Kidney epithelial cell (primary cell): ENCODE data around the gene GRB10. TPM values are rescaled to one million over a fixed set of nuclear protein-coding genes. Genes with fewer than 3 reads are reported as not detected.

Experiments used
- DNase-seq: peaks from one replicate; pipeline ENCODE4 v3.0.0-alpha.2; 2010; ENCODE audit warnings: low read depth
- H3K27me3 ChIP-seq: 2 replicates; pipeline ENCODE4 v1.6.0; 2011; ENCODE audit warnings: low read length; ENCODE audit not compliant: control insufficient read depth, insufficient read depth
- H3K36me3 ChIP-seq: 2 replicates; pipeline ENCODE4 v1.5.1; 2011; ENCODE audit warnings: low read length; ENCODE audit not compliant: control insufficient read depth, insufficient read depth
- H3K4me3 ChIP-seq: 2 replicates; pipeline ENCODE4 v1.5.1; 2011; ENCODE audit warnings: low read depth, mild to moderate bottlenecking, control low read depth, low read length
- total RNA-seq: library from RNA; depleted of rRNA; stranded (reverse); fragments of >200 nt; gene quantifications from 2 replicates; pipeline ENCODE4 v1.2.3, GENCODE V29; 2015
- TF ChIP-seq, protein P1 (sequence below): IDR thresholded peaks from 2 replicates; pipeline ENCODE4 v1.5.1; 2011; ENCODE audit warnings: mild to moderate bottlenecking, moderate library complexity, low read length, control low read depth, inconsistent platforms; ENCODE audit not compliant: insufficient read depth, poor library complexity, severe bottlenecking

Gene GRB10
- total RNA-seq, 1 donor from 2014 or later: 86.3 TPM

DNA sequence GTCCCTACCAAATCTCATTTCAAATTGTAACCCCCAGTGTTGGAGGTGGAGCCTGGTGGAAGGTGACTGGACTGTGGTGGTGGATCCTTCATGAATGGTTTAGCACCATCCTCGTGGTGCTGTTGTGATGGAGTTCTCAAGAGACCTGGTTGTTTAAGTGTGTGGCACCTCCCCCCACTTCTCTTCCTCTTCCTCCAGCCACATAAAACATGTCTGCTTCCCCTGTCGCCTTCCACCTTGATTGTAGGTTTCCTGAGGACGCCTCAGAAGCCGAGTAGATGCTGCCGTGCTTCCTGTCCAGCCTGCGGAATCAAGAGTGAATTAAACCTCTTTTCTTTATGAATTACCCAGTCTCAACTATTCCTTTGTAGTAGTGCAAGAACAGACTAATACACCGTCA, 21.0 kb downstream of the GRB10 start:
- H3K27me3 ChIP-seq: no peaks in the 10 kb centered on the region
- TF ChIP-seq, protein P1, sequence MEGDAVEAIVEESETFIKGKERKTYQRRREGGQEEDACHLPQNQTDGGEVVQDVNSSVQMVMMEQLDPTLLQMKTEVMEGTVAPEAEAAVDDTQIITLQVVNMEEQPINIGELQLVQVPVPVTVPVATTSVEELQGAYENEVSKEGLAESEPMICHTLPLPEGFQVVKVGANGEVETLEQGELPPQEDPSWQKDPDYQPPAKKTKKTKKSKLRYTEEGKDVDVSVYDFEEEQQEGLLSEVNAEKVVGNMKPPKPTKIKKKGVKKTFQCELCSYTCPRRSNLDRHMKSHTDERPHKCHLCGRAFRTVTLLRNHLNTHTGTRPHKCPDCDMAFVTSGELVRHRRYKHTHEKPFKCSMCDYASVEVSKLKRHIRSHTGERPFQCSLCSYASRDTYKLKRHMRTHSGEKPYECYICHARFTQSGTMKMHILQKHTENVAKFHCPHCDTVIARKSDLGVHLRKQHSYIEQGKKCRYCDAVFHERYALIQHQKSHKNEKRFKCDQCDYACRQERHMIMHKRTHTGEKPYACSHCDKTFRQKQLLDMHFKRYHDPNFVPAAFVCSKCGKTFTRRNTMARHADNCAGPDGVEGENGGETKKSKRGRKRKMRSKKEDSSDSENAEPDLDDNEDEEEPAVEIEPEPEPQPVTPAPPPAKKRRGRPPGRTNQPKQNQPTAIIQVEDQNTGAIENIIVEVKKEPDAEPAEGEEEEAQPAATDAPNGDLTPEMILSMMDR: no peak
- H3K36me3 ChIP-seq: no peaks in the 10 kb centered on the region
- H3K4me3 ChIP-seq: no peak overlapping the region
- DNase-seq: no peak

DNA sequence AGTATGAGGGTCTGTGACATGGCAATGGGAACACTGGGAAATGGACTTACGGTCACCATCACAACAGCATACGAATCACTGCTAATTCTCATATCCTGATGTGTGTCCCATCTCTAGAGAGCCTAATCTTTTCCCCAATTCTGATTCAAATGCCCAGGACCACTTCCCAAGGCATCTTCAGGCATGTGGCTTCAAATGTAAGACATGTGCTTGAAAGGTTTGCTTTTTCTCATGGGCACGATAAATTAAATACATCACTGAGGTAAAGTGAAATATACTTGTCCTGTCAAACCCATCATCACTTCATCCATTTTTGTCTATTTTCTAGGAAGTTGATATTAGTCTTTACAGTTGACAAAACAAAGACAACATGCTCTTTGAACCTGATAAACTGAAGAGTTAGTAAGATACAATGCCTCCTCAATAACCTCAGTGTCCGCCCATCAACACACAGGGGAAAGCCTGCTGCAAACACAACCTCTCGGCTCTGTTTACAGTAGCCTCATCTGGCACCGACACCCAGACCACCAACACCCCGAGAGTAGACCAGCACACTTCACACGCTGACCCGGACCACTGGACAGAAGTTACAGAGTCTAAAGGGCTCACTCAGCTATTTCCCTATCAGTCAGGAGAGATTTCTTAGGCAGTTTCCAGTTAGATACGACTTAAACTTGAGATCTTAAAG, 24.8 kb downstream of the GRB10 start:
- TF ChIP-seq, protein P1: no peak
- Histone ChIP-seq H3K36me3 (no peaks in the 10 kb centered on the region), H3K27me3 (no peaks in the 10 kb centered on the region), H3K4me3 (no peak overlapping the region)
- no peak for DNase-seq

- DNase-seq: no peak
- Histone ChIP-seq H3K36me3 (no peaks in the 10 kb centered on the region), H3K4me3 (no peak overlapping the region), H3K27me3 (no peaks in the 10 kb centered on the region)
- TF ChIP-seq, protein P1: no peak
These were observed 26.5 kb downstream of the GRB10 start for GRCh38 chr7:50756180-50756579.

- DNase-seq: no peak
- no peaks in the 10 kb centered on the region for H3K27me3 ChIP-seq
- TF ChIP-seq, protein P1: no peak
These were observed 28.0 kb downstream of the GRB10 start for GRCh38 chr7:50754684-50755083.

DNA sequence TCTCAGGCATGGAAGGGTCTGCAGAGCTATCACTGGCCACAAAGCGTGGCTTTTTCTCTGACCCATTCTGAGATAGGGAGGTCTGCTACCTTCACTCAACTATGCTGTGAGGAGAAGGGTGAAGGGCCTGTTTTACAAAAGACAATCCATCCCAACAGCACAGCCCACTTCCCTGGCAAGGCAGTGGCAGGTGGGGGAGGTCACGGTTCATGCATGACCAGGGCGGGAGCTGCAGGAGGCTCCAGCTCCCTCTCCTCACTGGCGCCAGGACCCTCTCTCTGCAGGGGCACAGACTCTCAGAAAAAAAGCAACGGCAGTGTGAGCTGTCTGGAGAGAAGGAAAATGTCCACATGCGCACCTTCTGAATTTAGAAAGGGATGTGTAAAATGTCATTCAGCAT, 28.5 kb downstream of the GRB10 start:
- Histone ChIP-seq H3K27me3 (no peaks in the 10 kb centered on the region), H3K4me3 (no peak overlapping the region), H3K36me3 (no peaks in the 10 kb centered on the region)
- no peak for DNase-seq
- TF ChIP-seq, protein P1: no peak

More at GRCh38 chr7:50754684-50755083, 28.0 kb downstream of the GRB10 start:
- no peak overlapping the region for H3K4me3 ChIP-seq
- H3K36me3 ChIP-seq: no peaks in the 10 kb centered on the region

- H3K4me3 ChIP-seq: no peak overlapping the region
- TF ChIP-seq, protein P1: no peak
- H3K36me3 ChIP-seq: no peaks in the 10 kb centered on the region
- no peaks in the 10 kb centered on the region for H3K27me3 ChIP-seq
- DNase-seq: no peak
These were observed 30.3 kb downstream of the GRB10 start for GRCh38 chr7:50752422-50752821.
